MCF 10A (cell line): ENCODE data around the gene CMTM5. TPM values are rescaled to one million over a fixed set of nuclear protein-coding genes. Genes with fewer than 3 reads are reported as not detected.

ENCODE experiments used
- BruUV-seq: library from RNA; stranded (reverse); fragments of 400-500 nt; replicated peaks from 2 replicates; lab custom pipeline; 2021; lab: Mats Ljungman, UMichigan
- CTCF ChIA-PET: fragments of 300-600 bp; sonication (Branson Sonifier 250); formaldehyde crosslinking; extraction: SDS; loops from one replicate; lab custom pipeline; 2021; ENCODE audit warnings: antibody characterized with exemption, inconsistent platforms; lab: Yijun Ruan, JAX
- POLR2A ChIA-PET: fragments of 300-600, 350-650 bp; sonication (Branson Sonifier 250); formaldehyde crosslinking; extraction: SDS; loops from one replicate; lab custom pipeline; 2020; ENCODE audit warnings: antibody characterized with exemption, inconsistent platforms; lab: Yijun Ruan, JAX
- DNase-seq: peaks from one replicate; pipeline ENCODE4 v3.0.0-alpha.2; 2018; ENCODE audit not compliant: unreplicated experiment
- H3K27ac Mint-ChIP-seq: one replicate; pipeline ENCODE4 v1.8.0; 2022; ENCODE audit warnings: mild to moderate bottlenecking, low read depth, mixed read lengths; ENCODE audit not compliant: unreplicated experiment
- H3K27me3 Mint-ChIP-seq: one replicate; pipeline ENCODE4 v1.8.0; 2022; ENCODE audit warnings: mixed read lengths; ENCODE audit not compliant: insufficient read depth, unreplicated experiment
- H3K36me3 Mint-ChIP-seq: one replicate; pipeline ENCODE4 v1.8.0; 2022; ENCODE audit warnings: mild to moderate bottlenecking, moderate library complexity, mixed read lengths; ENCODE audit not compliant: insufficient read depth, unreplicated experiment
- H3K4me1 Mint-ChIP-seq: one replicate; pipeline ENCODE4 v1.8.0; 2022; ENCODE audit warnings: mixed read lengths; ENCODE audit not compliant: insufficient read depth, unreplicated experiment
- H3K4me3 Mint-ChIP-seq: one replicate; pipeline ENCODE4 v1.8.0; 2022; ENCODE audit warnings: mild to moderate bottlenecking, moderate library complexity, mixed read lengths; ENCODE audit not compliant: unreplicated experiment
- H3K9me3 Mint-ChIP-seq: one replicate; pipeline ENCODE4 v1.8.0; 2022; ENCODE audit warnings: mixed read lengths; ENCODE audit not compliant: unreplicated experiment
- intact Hi-C: fragments of 100-400 bp; cut with micrococcal nuclease; formaldehyde crosslinking; loops from 2 replicates; pipeline ENCODE4 v1.14.1; 2022
- total RNA-seq: library from RNA; stranded (reverse); gene quantifications from 2 replicates; pipeline ENCODE4 v1.2.3, GENCODE V29; 2022
- TF ChIP-seq, protein P1 (sequence below): fragments of 200-600 bp; IDR thresholded peaks from one replicate; pipeline ENCODE4 v1.8.0; 2022; ENCODE audit warnings: antibody characterized with exemption, mild to moderate bottlenecking; ENCODE audit not compliant: unreplicated experiment

CMTM5 gene
- total RNA-seq, 1 experiment from 2014 or later: not detected

DNA sequence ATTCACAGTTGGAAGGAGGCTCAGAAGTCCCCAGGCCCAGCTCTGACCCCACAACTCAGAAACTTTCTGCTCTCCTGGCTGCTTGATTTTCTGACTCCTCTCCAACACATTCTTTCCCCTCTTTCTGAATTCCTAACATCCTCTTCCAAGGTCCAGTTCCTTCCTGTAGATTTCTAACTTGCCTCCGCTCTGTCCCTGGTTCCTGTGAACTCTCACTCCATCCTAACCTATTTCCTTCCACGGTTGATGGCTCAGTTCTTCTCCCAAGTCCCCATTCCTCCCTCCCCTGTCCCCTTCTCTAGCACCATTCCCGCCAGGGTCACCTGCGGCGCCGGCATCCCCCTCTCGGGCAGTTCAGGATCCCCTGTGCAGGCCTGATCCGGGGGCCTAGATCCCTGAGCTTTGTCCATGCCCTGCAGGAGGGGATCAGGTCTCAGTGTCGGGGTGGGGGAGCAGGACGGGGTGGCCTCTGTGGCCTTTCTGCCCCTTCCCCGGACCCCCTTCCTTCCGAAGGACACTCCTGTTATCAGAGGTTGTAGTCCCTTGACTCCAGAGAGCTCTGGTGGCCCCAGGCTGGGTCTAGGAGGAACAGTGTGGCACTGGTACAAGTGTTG, 18.2 kb upstream of the CMTM5 start:
- H3K9me3 Mint-ChIP-seq: no peaks in the 10 kb centered on the region
- TF ChIP-seq, protein P1, sequence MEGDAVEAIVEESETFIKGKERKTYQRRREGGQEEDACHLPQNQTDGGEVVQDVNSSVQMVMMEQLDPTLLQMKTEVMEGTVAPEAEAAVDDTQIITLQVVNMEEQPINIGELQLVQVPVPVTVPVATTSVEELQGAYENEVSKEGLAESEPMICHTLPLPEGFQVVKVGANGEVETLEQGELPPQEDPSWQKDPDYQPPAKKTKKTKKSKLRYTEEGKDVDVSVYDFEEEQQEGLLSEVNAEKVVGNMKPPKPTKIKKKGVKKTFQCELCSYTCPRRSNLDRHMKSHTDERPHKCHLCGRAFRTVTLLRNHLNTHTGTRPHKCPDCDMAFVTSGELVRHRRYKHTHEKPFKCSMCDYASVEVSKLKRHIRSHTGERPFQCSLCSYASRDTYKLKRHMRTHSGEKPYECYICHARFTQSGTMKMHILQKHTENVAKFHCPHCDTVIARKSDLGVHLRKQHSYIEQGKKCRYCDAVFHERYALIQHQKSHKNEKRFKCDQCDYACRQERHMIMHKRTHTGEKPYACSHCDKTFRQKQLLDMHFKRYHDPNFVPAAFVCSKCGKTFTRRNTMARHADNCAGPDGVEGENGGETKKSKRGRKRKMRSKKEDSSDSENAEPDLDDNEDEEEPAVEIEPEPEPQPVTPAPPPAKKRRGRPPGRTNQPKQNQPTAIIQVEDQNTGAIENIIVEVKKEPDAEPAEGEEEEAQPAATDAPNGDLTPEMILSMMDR: no peak
- no TSS peak for BruUV-seq
- no peak for DNase-seq
- intact Hi-C loops: no loop called here
- H3K4me1 Mint-ChIP-seq: no peaks in the 10 kb centered on the region
- H3K27ac Mint-ChIP-seq: no peak overlapping the region
- no peaks in the 10 kb centered on the region for H3K36me3 Mint-ChIP-seq
- no peak overlapping the region for H3K4me3 Mint-ChIP-seq
- H3K27me3 Mint-ChIP-seq: peaks cover 37% of the 10 kb centered on the region
- POLR2A ChIA-PET: no interaction called here
- CTCF ChIA-PET: interaction anchor here (0.5 to 1.2 kb wide), 3 partner anchors 15 to 56 kb away, joined by 3 to 5 read pairs (median 3); no protein-coding TSS in a partner anchor

DNA sequence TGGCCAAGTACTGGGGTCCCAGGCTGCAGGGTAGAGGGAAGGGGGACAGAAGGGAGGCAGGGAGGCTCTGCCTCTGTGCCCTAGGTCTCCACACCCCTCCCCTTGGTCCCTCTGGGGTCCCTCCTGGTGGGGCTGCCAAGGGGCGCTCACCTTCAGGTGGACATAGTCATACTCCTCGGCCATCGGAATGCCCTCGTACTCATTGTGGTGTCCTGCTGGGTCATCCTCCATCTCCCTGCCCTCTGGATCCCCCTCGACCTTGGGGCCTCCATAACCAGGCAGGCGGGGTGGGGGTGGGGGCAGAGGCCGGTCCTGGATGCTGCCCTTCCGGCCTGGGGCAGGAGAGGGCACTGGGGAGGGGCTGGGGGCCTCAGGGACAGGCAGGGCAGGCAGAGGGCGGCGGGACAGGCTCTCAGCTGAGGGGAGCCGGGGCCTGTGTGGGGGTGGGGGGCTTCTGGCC, 17.6 kb upstream of the CMTM5 start:
- Mint-ChIP-seq H3K36me3 (no peaks in the 10 kb centered on the region), H3K4me3 (no peak overlapping the region), H3K27ac (no peak overlapping the region), H3K27me3 (peaks cover 36% of the 10 kb centered on the region), H3K9me3 (no peaks in the 10 kb centered on the region), H3K4me1 (no peaks in the 10 kb centered on the region)
- no TSS peak for BruUV-seq
- ChIA-PET CTCF (interaction anchor here (0.6 to 0.8 kb wide), 2 partner anchors 16 to 20 kb away, joined by 3 read pairs; no protein-coding TSS in a partner anchor), POLR2A (no interaction called here)
- DNase-seq: no peak
- intact Hi-C loops: no loop called here
- TF ChIP-seq, protein P1: no peak

DNA sequence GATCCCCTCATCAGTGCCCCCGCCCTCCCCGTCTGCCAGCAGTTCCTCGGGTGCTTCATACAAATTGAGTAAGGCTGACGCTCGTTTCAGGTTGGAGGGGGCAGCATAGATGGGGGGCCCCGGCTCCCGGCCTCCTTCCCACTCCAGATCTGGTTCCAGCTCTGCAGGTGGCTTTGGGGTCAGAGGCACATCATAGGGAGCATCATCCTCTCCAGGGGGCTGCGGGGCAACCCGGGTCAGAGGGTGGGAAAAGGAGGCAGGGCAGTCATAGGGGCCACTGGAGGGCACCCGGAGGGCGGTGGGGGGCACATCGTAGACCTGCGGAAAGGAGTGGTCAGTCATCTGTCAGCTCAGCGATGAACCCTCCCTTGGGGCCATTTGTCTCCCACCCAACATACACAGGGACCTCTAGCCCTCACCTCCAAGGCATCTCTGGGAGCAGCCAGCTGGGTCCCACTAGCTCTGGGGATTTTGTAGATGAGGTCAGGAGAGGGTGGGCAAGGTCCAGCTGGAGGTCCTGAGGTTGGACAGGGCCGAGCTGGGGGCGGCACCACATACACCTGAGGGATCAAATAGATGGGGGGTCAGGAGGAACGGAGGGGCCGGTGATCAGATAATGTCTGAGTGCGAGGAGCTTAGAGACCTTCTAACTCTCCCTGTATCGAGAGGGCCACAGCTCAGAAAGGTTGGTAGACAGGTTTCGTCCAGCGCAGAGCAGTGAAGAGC, 17.0 kb upstream of the CMTM5 start:
- Mint-ChIP-seq H3K36me3 (no peaks in the 10 kb centered on the region), H3K27me3 (peaks cover 36% of the 10 kb centered on the region), H3K4me1 (no peaks in the 10 kb centered on the region), H3K4me3 (no peak overlapping the region), H3K9me3 (no peaks in the 10 kb centered on the region), H3K27ac (no peak overlapping the region)
- intact Hi-C loops: no loop called here
- TF ChIP-seq, protein P1: no peak
- ChIA-PET CTCF (interaction anchor here (0.6 to 1.5 kb wide), 3 partner anchors 10 to 21 kb away, joined by 3 to 9 read pairs (median 3); no protein-coding TSS in a partner anchor), POLR2A (no interaction called here)
- BruUV-seq: no TSS peak
- DNase-seq: no peak

DNA sequence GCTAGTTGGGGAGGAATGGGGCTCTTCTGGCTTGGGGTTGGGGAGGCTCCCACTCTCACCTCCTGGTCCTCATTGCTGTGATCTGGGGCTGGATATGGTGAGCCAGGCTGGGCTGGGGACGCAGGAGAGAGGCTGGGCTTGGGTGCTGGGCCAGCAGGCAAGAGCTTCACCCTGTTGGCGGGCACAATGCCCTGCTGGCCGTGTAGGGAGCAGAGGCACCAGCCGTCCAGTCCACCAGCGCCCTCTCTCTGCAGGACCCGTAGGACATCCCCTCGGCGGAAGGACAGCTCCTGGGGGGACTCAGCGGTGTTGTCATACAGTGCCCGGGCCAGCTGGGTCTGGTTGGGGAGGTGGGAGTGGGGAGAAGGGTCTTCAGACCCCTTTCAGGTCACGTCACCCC, 16.4 kb upstream of the CMTM5 start:
- H3K4me3 Mint-ChIP-seq: no peak overlapping the region
- no TSS peak for BruUV-seq
- CTCF ChIA-PET: interaction anchor here (0.6 to 1.5 kb wide), 2 partner anchors 9 to 20 kb away, joined by 3 to 9 read pairs; no protein-coding TSS in a partner anchor
- H3K9me3 Mint-ChIP-seq: no peaks in the 10 kb centered on the region
- H3K36me3 Mint-ChIP-seq: no peaks in the 10 kb centered on the region
- no peak for DNase-seq
- H3K4me1 Mint-ChIP-seq: no peaks in the 10 kb centered on the region
- POLR2A ChIA-PET: no interaction called here
- peaks cover 33% of the 10 kb centered on the region for H3K27me3 Mint-ChIP-seq
- no peak overlapping the region for H3K27ac Mint-ChIP-seq
- intact Hi-C loops: no loop called here
- TF ChIP-seq, protein P1: no peak
